GM12878 (cell line): ENCODE results near the gene ADAMTS13. TPM values are rescaled to one million over a fixed set of nuclear protein-coding genes. Genes with fewer than 3 reads are reported as not detected.

ENCODE experiments used
- ATF7 ChIP-seq: fragments of 450-650 bp; IDR thresholded peaks from 2 replicates; pipeline ENCODE4 v1.6.1; 2016; ENCODE audit warnings: low read depth, mild to moderate bottlenecking
- BCL11A ChIP-seq: IDR thresholded peaks from 2 replicates; pipeline ENCODE4 v1.6.1; 2011; ENCODE audit warnings: low read depth, low read length
- E2F4 ChIP-seq: IDR thresholded peaks from 2 replicates; pipeline ENCODE4 v1.6.1; 2012; ENCODE audit warnings: low read depth, low read length, improper control_type of control experiment
- E2F8 ChIP-seq: fragments of 450-650 bp; IDR thresholded peaks from 2 replicates; pipeline ENCODE4 v1.6.1; 2018; ENCODE audit warnings: mild to moderate bottlenecking, low read depth, moderate library complexity; ENCODE audit not compliant: partially characterized antibody
- EED ChIP-seq: sonication (generic); IDR thresholded peaks from 2 replicates; pipeline ENCODE4 v1.6.1; 2016; ENCODE audit warnings: antibody characterized with exemption, low read depth
- EP300 ChIP-seq, 2 experiments: fragments of 150-350 bp in 1 of 2; IDR thresholded peaks; 2 replicates each; pipeline ENCODE4 v1.6.1; 2011 to 2012; ENCODE audit warnings: low read depth in 2 of 2, low read length in 2 of 2, borderline replicate concordance in 1 of 2, improper control_type of control experiment in 1 of 2, inconsistent platforms in 1 of 2; ENCODE audit not compliant: control insufficient read depth in 1 of 2
- HCFC1 ChIP-seq: fragments of 150-350 bp; IDR thresholded peaks from 2 replicates; pipeline ENCODE4 v1.6.1; 2014; ENCODE audit warnings: low read length
- JUNB ChIP-seq: IDR thresholded peaks from 2 replicates; pipeline ENCODE4 v1.6.1; 2016; ENCODE audit warnings: antibody characterized with exemption, mild to moderate bottlenecking
- JUND ChIP-seq: IDR thresholded peaks from 2 replicates; pipeline ENCODE4 v1.6.1; 2012; ENCODE audit warnings: low read depth, mild to moderate bottlenecking, low read length, improper control_type of control experiment, moderate library complexity
- KLF5 ChIP-seq: fragments of 450-650 bp; IDR thresholded peaks from 2 replicates; pipeline ENCODE4 v1.6.1; 2014; ENCODE audit warnings: mild to moderate bottlenecking; ENCODE audit not compliant: partially characterized antibody
- LARP7 ChIP-seq: fragments of 450-650 bp; IDR thresholded peaks from 2 replicates; pipeline ENCODE4 v1.6.1; 2017; ENCODE audit warnings: mild to moderate bottlenecking
- MTA2 ChIP-seq: fragments of 450-650 bp; IDR thresholded peaks from 2 replicates; pipeline ENCODE4 v1.6.1; 2016; ENCODE audit warnings: low read depth, mild to moderate bottlenecking, moderate library complexity
- MYB ChIP-seq: fragments of 150-350 bp; IDR thresholded peaks from 2 replicates; pipeline ENCODE4 v1.6.1; 2014; ENCODE audit warnings: mild to moderate bottlenecking, low read depth, low read length, borderline replicate concordance
- POLR2A ChIP-seq: IDR thresholded peaks from 2 replicates; pipeline ENCODE4 v1.6.1; 2011; ENCODE audit warnings: low read depth, mild to moderate bottlenecking, low read length
- POLR2AphosphoS5 ChIP-seq: IDR thresholded peaks from 2 replicates; pipeline ENCODE4 v1.6.1; 2011; ENCODE audit warnings: mild to moderate bottlenecking, low read length, inconsistent platforms
- RAD21 ChIP-seq: IDR thresholded peaks from 2 replicates; pipeline ENCODE4 v1.6.1; 2011; ENCODE audit warnings: mild to moderate bottlenecking, low read depth, low read length, moderate library complexity; ENCODE audit not compliant: insufficient read depth
- RBBP5 ChIP-seq: fragments of 200-600 bp; sonication (generic); conservative IDR thresholded peaks from 2 replicates; pipeline ENCODE4 v1.6.1; 2016
- SIN3A ChIP-seq: IDR thresholded peaks from 2 replicates; pipeline ENCODE4 v1.6.1; 2012; ENCODE audit warnings: low read depth, low read length, improper control_type of control experiment
- SREBF1 ChIP-seq: IDR thresholded peaks from 2 replicates; pipeline ENCODE4 v1.6.1; 2012; ENCODE audit warnings: mild to moderate bottlenecking, low read length
- WRNIP1 ChIP-seq: IDR thresholded peaks from 2 replicates; pipeline ENCODE4 v1.6.1; 2011; ENCODE audit warnings: low read depth, low read length, improper control_type of control experiment, borderline replicate concordance
- ZNF622 ChIP-seq: fragments of 450-650 bp; IDR thresholded peaks from 2 replicates; pipeline ENCODE4 v1.6.1; 2017; ENCODE audit warnings: mild to moderate bottlenecking, inconsistent platforms
- polyA plus RNA-seq, 11 experiments: library from polyadenylated mRNA; depleted of rRNA in 4 of 11; unstranded in 6 of 11; stranded (reverse) in 5 of 11; fragments of >200 nt; fragmentation: Nextera tagmentation in 4 of 11; fragmentation: Illumina TruSeq in 1 of 11; extraction: Ambion mirVana in 4 of 11; extraction: Trizol in 1 of 11; gene quantifications; 1 replicate in 1 of 11; 2 replicates in 10 of 11; pipeline versions ENCODE4 v1.2.1 to v1.2.3, GENCODE V29; 2011 to 2016; ENCODE audit warnings: inconsistent platforms in 2 of 11, missing spikeins in 2 of 11, low read depth in 1 of 11
- total RNA-seq, 4 experiments: library from RNA; depleted of rRNA in 3 of 4; stranded (reverse); fragments of >200 nt in 3 of 4; fragmentation: Illumina TruSeq in 1 of 4; extraction: Trizol in 1 of 4; gene quantifications; 2 replicates each; pipeline versions ENCODE4 v1.2.1 to v1.2.3, GENCODE V29; 2013 to 2021
- TF ChIP-seq, protein P1 (sequence below): IDR thresholded peaks from 2 replicates; pipeline ENCODE4 v1.6.1; 2012; ENCODE audit warnings: low read depth, low read length, improper control_type of control experiment
- TF ChIP-seq, protein P2 (sequence below): fragments of 450-650 bp; IDR thresholded peaks from 2 replicates; pipeline ENCODE4 v1.6.1; 2017; ENCODE audit warnings: mild to moderate bottlenecking, moderate library complexity

The ADAMTS13 gene
- total and polyA plus RNA-seq, 10 of the 15 experiments (the other 5 are each of a cell fraction or from before 2014, with no cell fraction given), result 0.08 to 2.4 (median 0.28) TPM

GRCh38 chr9:133421615-133422542, at the start of gene ADAMTS13 (continued):
- TF ChIP-seq WRNIP1 (peak; percentile 92; the same call in 1 of the 2 replicates), ZNF622 (no peak), E2F4 (no peak), KLF5 (peak; percentile 26), SIN3A (no peak), MYB (0 out of 2 replicates have a peak, but pooled peaks have one; percentile 60), RAD21 (no peak), EED (peak; percentile 41), HCFC1 (peak; percentile 35; the same call in 1 of the 2 replicates), SREBF1 (no peak), EP300 (IDR thresholded peaks at IDR 0.05; ENCODE audit: borderline replicate concordance in 1 of 2, control insufficient read depth in 1 of 2, low read depth in 2 of 2, low read length in 2 of 2) (peak; percentile 28 to 70; a peak in 1 of 4 replicates), JUNB (no peak), POLR2AphosphoS5 (no peak), E2F8 (no peak), ATF7 (peak; percentile 82), JUND (no peak), POLR2A (peak; percentile 57; the same call in 1 of the 2 replicates), LARP7 (peak; percentile 32; the same call in 1 of the 2 replicates), RBBP5 (no peak), MTA2 (peak; percentile 74; the same call in 1 of the 2 replicates), BCL11A (no peak)
- TF ChIP-seq, protein P1, sequence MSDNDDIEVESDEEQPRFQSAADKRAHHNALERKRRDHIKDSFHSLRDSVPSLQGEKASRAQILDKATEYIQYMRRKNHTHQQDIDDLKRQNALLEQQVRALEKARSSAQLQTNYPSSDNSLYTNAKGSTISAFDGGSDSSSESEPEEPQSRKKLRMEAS, result no peak; the same call in 1 of the 2 replicates
- TF ChIP-seq, protein P2, sequence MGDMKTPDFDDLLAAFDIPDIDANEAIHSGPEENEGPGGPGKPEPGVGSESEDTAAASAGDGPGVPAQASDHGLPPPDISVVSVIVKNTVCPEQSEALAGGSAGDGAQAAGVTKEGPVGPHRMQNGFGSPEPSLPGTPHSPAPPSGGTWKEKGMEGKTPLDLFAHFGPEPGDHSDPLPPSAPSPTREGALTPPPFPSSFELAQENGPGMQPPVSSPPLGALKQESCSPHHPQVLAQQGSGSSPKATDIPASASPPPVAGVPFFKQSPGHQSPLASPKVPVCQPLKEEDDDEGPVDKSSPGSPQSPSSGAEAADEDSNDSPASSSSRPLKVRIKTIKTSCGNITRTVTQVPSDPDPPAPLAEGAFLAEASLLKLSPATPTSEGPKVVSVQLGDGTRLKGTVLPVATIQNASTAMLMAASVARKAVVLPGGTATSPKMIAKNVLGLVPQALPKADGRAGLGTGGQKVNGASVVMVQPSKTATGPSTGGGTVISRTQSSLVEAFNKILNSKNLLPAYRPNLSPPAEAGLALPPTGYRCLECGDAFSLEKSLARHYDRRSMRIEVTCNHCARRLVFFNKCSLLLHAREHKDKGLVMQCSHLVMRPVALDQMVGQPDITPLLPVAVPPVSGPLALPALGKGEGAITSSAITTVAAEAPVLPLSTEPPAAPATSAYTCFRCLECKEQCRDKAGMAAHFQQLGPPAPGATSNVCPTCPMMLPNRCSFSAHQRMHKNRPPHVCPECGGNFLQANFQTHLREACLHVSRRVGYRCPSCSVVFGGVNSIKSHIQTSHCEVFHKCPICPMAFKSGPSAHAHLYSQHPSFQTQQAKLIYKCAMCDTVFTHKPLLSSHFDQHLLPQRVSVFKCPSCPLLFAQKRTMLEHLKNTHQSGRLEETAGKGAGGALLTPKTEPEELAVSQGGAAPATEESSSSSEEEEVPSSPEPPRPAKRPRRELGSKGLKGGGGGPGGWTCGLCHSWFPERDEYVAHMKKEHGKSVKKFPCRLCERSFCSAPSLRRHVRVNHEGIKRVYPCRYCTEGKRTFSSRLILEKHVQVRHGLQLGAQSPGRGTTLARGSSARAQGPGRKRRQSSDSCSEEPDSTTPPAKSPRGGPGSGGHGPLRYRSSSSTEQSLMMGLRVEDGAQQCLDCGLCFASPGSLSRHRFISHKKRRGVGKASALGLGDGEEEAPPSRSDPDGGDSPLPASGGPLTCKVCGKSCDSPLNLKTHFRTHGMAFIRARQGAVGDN, result peak; percentile 78
